Amniotic epithelial cell (primary cell): Measurements from ENCODE around the gene FOXK1.

Experiments used
- DNase-seq: peaks from one replicate; pipeline ENCODE4 v3.0.0-alpha.2; 2010; ENCODE audit warnings: low read depth

The FOXK1 gene

DNA sequence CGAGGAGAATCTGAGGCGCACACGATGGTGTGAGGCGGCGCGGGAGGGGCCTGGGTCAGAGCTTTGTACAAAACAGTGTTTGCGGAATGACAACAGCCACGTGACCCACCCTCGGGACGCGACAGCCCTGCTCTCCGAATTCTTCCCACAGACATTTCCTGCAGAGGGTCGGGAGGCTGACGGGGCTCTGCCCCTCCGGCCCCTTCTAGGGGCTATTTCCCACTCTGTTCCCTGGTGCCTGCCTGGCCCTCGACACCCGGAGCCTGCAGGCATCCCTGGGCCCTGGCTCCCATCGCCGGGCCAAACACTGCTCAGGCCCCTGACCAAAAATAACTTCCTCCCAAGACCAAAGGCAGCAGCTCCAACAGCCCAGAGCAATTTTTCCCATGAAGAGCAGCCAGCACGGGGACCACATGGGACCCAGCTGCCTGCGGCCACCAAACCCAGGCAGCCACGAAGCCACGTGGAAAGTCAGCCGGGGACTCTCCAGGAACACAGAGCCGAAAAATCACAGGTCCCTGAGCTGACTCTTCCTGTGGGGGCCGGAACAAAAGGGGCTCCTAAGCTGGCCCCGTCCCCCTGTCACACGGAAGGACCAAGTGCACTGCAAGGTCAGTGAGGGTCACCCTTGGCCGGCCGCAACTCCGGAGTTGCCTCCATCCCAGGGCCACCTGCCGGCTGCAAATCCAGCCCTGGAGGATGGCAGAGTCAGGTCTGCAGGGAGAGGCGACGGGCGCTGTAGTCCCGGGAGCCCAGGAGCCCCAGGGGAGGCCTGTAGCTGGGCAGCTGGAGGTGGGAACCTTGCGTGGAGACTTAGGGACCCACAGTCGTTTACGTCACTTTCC lies 137.7 kb downstream of the FOXK1 start:
- no peak for DNase-seq

GRCh38 chr7:4820405-4820966 lies 138.4 kb downstream of the FOXK1 start:
- DNase-seq = no peak
